Measurements from ENCODE around the gene DEFB131A.
"Not testable (repeated sequence)": the region's sequence is repeated elsewhere in the genome, so short reads cannot be mapped to it uniquely, and the experiment has no call there.

DNA sequence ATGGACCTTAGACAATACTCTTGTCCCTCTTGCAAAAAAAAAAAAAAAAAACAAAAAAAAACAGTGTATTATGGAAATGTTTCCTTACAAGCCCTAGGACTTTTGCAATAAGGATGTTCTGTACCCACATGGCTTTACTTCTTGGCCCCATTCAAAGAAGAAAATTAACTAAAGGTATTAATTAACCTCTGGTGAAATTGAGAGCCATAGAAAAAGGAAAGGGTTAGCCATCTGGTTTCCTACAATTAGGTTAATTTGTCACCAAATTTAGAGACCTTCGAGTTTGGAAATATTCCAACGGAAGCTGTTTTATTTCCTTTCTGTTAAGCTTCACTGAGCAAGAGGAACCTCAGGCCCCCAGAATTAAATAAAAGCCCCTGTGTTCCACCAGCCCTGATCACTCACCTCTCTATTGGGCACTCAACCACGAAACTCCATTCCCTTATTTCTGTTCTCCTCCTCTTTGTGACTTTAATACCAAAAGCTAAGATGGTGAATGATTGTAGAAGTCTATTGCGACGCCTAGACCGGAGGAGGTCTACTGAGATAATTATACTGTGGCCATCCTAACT is 22.2 kb upstream of the DEFB131A start:
- TF ChIP-seq, protein P1, sequence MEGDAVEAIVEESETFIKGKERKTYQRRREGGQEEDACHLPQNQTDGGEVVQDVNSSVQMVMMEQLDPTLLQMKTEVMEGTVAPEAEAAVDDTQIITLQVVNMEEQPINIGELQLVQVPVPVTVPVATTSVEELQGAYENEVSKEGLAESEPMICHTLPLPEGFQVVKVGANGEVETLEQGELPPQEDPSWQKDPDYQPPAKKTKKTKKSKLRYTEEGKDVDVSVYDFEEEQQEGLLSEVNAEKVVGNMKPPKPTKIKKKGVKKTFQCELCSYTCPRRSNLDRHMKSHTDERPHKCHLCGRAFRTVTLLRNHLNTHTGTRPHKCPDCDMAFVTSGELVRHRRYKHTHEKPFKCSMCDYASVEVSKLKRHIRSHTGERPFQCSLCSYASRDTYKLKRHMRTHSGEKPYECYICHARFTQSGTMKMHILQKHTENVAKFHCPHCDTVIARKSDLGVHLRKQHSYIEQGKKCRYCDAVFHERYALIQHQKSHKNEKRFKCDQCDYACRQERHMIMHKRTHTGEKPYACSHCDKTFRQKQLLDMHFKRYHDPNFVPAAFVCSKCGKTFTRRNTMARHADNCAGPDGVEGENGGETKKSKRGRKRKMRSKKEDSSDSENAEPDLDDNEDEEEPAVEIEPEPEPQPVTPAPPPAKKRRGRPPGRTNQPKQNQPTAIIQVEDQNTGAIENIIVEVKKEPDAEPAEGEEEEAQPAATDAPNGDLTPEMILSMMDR (IDR thresholded peaks at IDR 0.05; ENCODE audit: borderline replicate concordance, extremely low read depth, low read length, poor library complexity, severe bottlenecking), result not testable (repeated sequence)
- not testable (repeated sequence) for TF ChIP-seq EZH2 (IDR thresholded peaks at IDR 0.05; ENCODE audit: borderline replicate concordance, low read depth, low read length, severe bottlenecking)
